HG02588 (cell line): ENCODE data around the gene YKT6.
A peak's percentile ranks its signal among the peaks of the same experiment; 100 is the strongest.

Experiments
- ATAC-seq: cut with Tn5 transposase; IDR thresholded peaks from one replicate; pipeline ENCODE4 v1.9.1; 2021; ENCODE audit warnings: mild to moderate bottlenecking, moderate library complexity; ENCODE audit not compliant: unreplicated experiment

YKT6 gene

GRCh38 chr7:44257618-44258422 is 57.0 kb downstream of the YKT6 start:
- ATAC-seq = peak; percentile 91

GRCh38 chr7:44258423-44258760 is 57.6 kb downstream of the YKT6 start:
- ATAC-seq = no peak

DNA sequence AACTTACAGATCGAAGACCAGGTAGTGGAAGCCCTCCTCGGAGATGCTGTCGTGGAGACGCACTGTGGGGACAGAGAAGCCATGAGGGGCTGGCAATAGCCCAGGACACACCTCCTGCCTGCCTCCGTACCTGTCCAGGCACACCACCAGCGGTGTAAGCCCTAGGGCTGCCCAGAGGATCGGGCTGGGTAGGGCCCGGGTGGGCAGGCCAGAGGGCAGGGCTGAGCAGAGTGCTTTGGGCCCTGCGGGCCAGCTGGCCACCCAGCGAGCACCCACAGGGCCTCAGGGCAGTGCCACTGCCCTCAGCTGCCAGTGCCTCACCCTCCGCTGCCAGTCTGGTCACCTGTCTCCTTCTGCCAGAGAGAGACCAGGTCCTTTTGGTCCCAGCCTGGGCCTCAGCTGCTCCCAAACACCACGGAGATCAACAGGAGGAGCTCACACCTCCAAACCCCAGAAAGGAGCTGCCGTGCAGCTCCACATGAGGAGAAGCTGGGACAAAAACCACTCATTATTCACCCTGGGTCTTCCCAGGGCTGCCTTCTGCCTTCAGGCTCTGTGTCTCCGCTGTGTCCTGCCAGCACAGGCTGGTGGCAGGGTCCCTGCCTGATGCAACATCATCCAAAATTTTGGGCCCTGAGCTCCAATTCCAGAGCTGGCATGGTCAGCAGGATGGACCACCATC is 58.2 kb downstream of the YKT6 start:
- ATAC-seq = no peak

DNA sequence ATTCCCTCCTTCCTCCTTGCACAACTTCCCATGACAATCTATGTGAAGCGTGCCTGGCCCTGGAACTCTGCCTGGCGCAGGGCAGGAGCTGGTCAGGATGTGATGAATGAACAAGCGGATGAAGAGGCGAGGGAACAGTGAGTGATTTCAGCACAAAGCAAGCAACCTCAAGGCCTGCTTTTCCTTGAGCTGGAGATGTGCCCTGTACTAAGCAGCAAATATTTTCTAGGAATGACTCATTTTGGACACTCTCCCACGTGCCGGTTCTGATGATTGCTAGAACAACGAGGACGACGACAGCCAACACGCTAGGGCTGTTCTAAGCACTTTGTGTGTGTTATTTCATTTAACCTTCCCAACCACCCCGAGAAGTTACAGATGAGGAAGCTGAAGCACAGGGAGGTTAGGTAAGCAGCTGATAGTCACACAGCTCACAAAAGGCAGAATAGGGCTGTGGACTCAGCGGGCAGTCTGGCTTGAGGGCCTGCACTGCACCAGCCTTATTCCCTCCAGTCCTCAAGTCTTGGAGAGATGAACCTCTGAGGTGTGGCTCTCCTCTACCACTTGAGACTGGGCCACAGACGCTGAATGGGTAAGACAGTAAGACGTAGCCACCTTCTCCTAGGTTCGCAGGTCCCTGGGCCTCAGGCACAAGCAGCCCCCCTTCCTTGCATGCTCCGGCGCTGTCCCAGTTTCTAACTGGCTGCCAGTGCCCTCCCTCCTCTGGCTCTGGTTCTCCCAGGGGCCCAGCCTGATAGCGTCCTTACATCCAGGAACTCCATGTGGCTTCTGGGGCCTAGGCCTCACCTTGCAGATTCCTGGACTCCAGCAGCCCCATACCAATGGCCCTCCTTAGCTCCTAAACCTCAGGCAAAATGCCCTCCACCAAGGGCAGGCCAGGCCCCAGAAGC is 59.0 kb downstream of the YKT6 start:
- ATAC-seq = no peak

GRCh38 chr7:44261240-44261639 is 60.5 kb downstream of the YKT6 start:
- no peak for ATAC-seq

- ATAC-seq = no peak
Observed at GRCh38 chr7:44262031-44262430, 61.3 kb downstream of the YKT6 start.

DNA sequence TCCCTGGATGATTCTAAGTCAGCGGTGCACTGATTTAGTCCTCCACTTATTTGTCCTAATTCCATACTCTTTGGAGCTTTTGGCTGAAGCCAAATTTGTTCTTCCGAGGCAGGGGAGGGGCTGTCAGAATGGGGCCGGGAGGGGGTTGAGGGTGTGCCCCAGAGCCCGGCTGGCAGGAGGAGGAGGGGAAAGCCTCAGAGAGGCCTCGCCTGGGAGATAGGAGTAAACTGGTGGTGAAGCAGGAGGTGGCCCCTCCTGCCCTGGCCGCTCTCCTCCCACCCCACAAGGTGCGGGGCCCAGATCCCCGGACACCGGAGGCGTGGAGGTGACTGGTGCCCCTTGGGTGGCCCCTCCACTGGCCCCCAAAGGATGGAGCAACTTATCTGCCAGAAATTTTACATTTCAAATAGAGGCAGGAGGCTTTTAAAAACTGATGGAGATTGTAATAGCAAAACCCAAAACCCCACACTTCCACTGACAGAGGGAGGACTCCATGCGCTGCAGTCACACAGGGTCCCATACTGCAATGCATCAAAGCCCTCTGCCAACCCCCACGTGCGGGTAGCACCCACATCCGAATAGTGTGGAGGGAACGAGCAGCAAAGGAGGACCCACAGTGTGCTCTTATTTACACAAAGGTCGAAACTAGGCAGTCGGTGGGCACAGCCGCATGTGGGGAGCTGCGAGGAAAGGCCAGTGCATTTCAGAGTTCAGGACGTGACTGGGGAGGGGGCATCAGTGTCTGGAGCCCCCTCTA is 62.7 kb downstream of the YKT6 start:
- ATAC-seq = no peak
